ENCODE results near the gene COX8A. TPM values are rescaled to one million over a fixed set of nuclear protein-coding genes. Genes with fewer than 3 reads are reported as not detected.
"Not testable (repeated sequence)": the region's sequence is repeated elsewhere in the genome, so short reads cannot be mapped to it uniquely, and the experiment has no call there.

Gene COX8A
- total and polyA plus RNA-seq, 5 experiments from 2014 or later: 94.9 to 428 (median 319) TPM

- DNase-seq: no peak
- H3K4me3 Mint-ChIP-seq: no peak overlapping the region
Observed at GRCh38 chr11:63944987-63945386, 29.4 kb upstream of the COX8A start.

DNA sequence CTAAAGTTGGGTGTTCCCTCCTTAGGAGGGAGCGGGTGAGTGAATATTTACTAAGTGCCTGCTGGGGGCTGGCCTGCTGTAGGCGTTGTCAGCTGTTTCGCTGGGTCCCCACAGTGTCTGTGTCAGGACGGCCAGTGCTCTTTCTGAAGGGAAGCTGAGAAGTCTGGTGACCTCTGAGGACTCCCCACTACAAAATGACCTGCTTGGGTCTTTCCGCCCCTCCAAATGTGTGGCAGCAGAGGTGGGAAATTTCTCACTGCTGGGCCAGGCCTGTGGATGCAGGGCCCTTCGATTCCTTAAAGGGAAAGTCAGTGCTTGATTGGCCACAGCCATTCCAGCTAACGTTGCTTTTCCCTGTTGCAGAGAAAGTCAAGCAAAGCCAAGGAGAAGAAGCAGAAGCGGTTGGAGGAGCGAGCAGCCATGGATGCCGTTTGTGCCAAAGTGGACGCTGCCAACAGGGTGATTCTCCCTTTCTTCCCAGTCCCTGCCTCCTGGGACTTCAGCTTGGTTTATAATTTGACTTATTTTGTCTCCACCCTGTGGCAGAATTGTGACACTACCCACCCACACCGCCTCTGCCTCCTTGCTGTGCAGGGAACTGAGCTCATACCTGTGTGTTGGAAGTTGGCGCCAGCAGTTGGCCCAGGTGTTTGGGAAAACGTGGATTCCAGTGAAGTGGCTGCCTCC is 28.8 kb upstream of the COX8A start:
- peak overlapping the region in 1 of 10 donors; percentile 62 for H3K27ac Mint-ChIP-seq
- peaks cover 0 to 25% (median 0%) of the 10 kb centered on the region in 3 donors for H3K36me3 Mint-ChIP-seq
- H3K4me1 Mint-ChIP-seq: peaks cover 2 to 23% (median 13%) of the 10 kb centered on the region in 4 donors

More at GRCh38 chr11:63944987-63945386, 29.4 kb upstream of the COX8A start:
- Mint-ChIP-seq H3K9me3 (no peaks in the 10 kb centered on the region), H3K27ac (peak overlapping the region in 1 of 10 donors; percentile 54), H3K27me3 (no peaks in the 10 kb centered on the region), H3K36me3 (peaks cover 0 to 25% (median 0%) of the 10 kb centered on the region in 3 donors), H3K4me1 (peaks cover 4 to 28% (median 18%) of the 10 kb centered on the region in 4 donors)
- POLR2A ChIA-PET: interaction anchor here (0.7 to 3.4 kb wide), 3 partner anchors 12 to 107 kb away, joined by 3 to 26 read pairs (median 5); partner anchors contain the start of gene MARK2
- no peak for ATAC-seq

GRCh38 chr11:63951779-63952536 is 22.5 kb upstream of the COX8A start:
- H3K4me3 Mint-ChIP-seq: peak overlapping the region; percentile 24 to 82 (median 56)
- H3K4me1 Mint-ChIP-seq: peaks cover 17 to 45% (median 34%) of the 10 kb centered on the region in 4 donors
- H3K27ac Mint-ChIP-seq: peak overlapping the region; percentile 23 to 93 (median 84)
- peaks cover 0 to 31% (median 0%) of the 10 kb centered on the region in 3 donors for H3K36me3 Mint-ChIP-seq
- H3K27me3 Mint-ChIP-seq: no peaks in the 10 kb centered on the region
- ATAC-seq (peak; percentile 89 to 90), DNase-seq (peak in 6 of 10 donors; percentile 15 to 43 (median 31))
- no peaks in the 10 kb centered on the region for H3K9me3 Mint-ChIP-seq
- POLR2A ChIA-PET: interaction anchor here (1.2 to 2.4 kb wide), 4 partner anchors 8 to 36 kb away, joined by 4 to 10 read pairs (median 5); no protein-coding TSS in a partner anchor

More for the DNA sequence above, 28.8 kb upstream of the COX8A start:
- no peaks in the 10 kb centered on the region for H3K27me3 Mint-ChIP-seq
- ATAC-seq (peak; percentile 78 to 84), DNase-seq (peak; percentile 15 to 74 (median 47))
- POLR2A ChIA-PET: interaction anchor here (0.6 to 3.4 kb wide), 6 partner anchors 12 to 108 kb away, joined by 3 to 26 read pairs (median 4); partner anchors contain the start of genes COX8A and MARK2
- H3K4me3 Mint-ChIP-seq: no peak overlapping the region
- H3K9me3 Mint-ChIP-seq: no peaks in the 10 kb centered on the region

GRCh38 chr11:63952570-63952969 is 21.9 kb upstream of the COX8A start:
- POLR2A ChIA-PET: interaction anchor here (1.2 to 2.4 kb wide), 3 partner anchors 9 to 33 kb away, joined by 4 to 10 read pairs (median 6); no protein-coding TSS in a partner anchor
- peaks cover 0 to 25% (median 0%) of the 10 kb centered on the region in 3 donors for H3K36me3 Mint-ChIP-seq

DNA sequence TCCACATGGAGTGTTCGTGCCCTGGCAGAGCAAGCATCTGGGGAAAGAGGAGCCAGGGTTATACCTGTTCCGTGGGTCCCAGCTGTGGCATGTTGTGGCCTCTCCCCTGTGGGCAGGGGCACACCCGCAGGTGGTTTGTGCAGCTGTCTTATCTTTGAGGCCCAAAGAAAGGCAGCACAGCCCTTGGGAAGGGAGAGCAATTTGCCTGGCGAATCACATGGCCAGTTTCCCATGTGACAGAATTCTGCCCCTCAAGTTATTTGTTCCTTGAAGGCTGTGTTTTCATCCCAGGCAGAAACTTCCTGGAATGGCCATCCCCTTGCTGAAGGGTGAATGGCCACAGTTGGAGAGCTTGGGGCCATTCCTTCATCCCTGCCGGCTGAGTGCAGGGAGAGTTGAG is 16.4 kb upstream of the COX8A start:
- Mint-ChIP-seq H3K4me3 (no peak overlapping the region), H3K36me3 (peaks cover 0 to 13% (median 0%) of the 10 kb centered on the region in 3 donors), H3K4me1 (peaks cover 8 to 36% (median 25%) of the 10 kb centered on the region in 4 donors), H3K27me3 (no peaks in the 10 kb centered on the region), H3K27ac (peak overlapping the region in 2 of 10 donors; percentile 55 to 67), H3K9me3 (no peaks in the 10 kb centered on the region)
- no peak for DNase-seq
- no peak for ATAC-seq
- POLR2A ChIA-PET: no interaction called here

More at GRCh38 chr11:63952570-63952969, 21.9 kb upstream of the COX8A start:
- ATAC-seq (no peak), DNase-seq (no peak)
- no peaks in the 10 kb centered on the region for H3K27me3 Mint-ChIP-seq
- H3K4me1 Mint-ChIP-seq: peaks cover 17 to 45% (median 34%) of the 10 kb centered on the region in 4 donors
- peak overlapping the region; percentile 23 to 93 (median 80) for H3K27ac Mint-ChIP-seq
- peak overlapping the region in 7 of 10 donors; percentile 24 to 82 (median 47) for H3K4me3 Mint-ChIP-seq
- H3K9me3 Mint-ChIP-seq: no peaks in the 10 kb centered on the region

DNA sequence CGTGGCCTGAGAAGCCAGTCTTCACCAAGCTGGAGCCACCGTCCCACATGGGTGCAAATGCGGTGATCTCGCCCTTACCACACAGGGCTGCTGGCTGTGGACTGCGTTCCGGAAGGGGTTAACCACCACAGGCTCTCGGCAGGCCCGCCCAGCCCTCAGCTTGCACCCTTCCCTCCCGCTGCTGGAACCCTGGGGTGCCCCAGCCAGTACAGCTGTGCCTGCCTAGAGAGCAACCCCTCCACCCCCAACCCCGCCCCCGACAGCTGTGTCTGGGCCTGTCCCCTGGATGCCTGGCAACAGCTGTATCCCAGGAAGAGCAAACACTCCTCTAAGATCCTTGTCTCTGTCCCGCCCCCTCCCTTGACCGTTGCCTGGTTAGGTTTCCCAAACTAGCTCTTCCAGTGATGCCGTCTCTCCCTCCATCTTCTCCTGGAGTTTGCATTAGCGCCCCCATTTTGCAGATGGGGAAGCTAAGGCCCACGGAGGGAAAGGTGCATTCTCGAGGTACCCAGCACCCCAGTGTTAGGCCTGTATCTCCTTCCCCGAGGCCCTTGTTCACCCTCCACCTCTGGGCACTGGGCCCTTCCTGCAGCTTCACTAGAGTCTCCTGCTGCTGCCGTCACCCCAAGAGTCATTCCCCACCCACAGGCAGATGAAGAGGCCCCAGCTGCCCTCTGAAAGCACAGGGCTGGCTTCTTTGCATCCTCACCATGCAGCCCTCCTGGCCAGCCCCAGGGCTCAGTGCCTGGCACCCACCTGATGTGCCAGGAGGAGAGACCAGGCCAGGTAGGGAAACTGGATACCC is 12.6 kb upstream of the COX8A start:
- ATAC-seq: peak; percentile 42 to 46
- DNase-seq: peak in 1 of 10 donors; percentile 33
- Mint-ChIP-seq H3K27ac (peak overlapping the region in 5 of 10 donors; percentile 36 to 84 (median 72)), H3K36me3 (no peaks in the 10 kb centered on the region), H3K9me3 (no peaks in the 10 kb centered on the region), H3K4me1 (peaks cover 5 to 17% (median 14%) of the 10 kb centered on the region in 4 donors), H3K4me3 (peak overlapping the region in 6 of 10 donors; percentile 25 to 75 (median 52)), H3K27me3 (no peaks in the 10 kb centered on the region)
- POLR2A ChIA-PET: interaction anchor here (2.3 kb wide), 1 partner anchor 10 kb away, joined by 10 read pairs; no protein-coding TSS in a partner anchor

DNA sequence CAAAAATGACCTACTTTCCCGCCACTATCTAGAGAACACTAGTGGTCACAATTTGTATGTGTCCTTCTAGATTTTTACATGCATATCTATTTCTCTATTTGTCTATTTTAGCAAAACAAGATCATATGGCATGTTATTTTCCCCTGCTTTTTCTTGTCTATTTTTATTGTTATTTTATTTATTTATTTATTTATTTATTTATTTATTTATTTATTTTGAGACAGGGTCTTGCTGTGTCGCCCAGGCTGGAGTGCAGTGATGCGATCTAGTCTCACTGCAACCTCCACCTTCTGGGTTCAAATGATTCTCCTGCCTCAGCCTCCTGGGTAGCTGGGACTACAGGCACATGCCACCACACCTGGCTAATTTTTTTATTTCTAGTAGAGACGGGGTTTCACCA is 10.5 kb upstream of the COX8A start:
- H3K9me3 Mint-ChIP-seq, POLR2A ChIA-PET, ATAC-seq, H3K27ac Mint-ChIP-seq, H3K27me3 Mint-ChIP-seq, DNase-seq, H3K36me3 Mint-ChIP-seq, H3K4me3 Mint-ChIP-seq: not testable (repeated sequence)
- H3K4me1 Mint-ChIP-seq: peaks cover 5 to 17% (median 14%) of the 10 kb centered on the region in 4 donors

GRCh38 chr11:63966444-63966843 is 8.0 kb upstream of the COX8A start:
- Mint-ChIP-seq H3K27ac (no peak overlapping the region), H3K9me3 (no peaks in the 10 kb centered on the region), H3K27me3 (peaks cover 0 to 2% (median 0%) of the 10 kb centered on the region in 5 donors), H3K36me3 (no peaks in the 10 kb centered on the region), H3K4me3 (no peak overlapping the region), H3K4me1 (peaks cover 5 to 8% (median 7%) of the 10 kb centered on the region in 4 donors)
- no peak for DNase-seq
- no peak for ATAC-seq
- POLR2A ChIA-PET: no interaction called here

DNA sequence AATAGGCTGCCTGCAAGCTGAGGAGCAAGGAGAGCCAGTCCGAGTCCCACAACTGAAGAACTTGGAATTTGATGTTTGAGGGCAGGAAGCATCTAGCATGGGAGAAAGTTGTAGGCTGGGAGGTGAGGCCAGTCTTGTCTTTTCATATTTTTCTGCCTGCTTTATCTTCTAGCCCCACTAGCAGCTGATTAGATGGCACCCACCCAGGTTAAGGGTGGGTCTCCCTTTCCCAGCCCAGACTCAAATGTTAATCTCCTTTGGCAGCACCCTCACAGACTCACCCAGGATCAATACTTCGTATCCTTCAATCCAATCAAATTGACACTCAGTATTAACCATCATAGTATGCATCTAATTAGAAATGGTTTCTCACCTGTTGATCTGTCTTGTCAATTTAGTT is 5.0 kb upstream of the COX8A start:
- ATAC-seq (no peak), DNase-seq (no peak)
- Mint-ChIP-seq H3K9me3 (no peaks in the 10 kb centered on the region), H3K4me1 (peaks cover 5 to 11% (median 7%) of the 10 kb centered on the region in 4 donors), H3K27ac (no peak overlapping the region), H3K27me3 (peaks cover 0 to 2% (median 0%) of the 10 kb centered on the region in 5 donors), H3K4me3 (no peak overlapping the region), H3K36me3 (peaks cover 0 to 1% (median 0%) of the 10 kb centered on the region in 3 donors)
- POLR2A ChIA-PET: no interaction called here

- POLR2A ChIA-PET: interaction anchor here (0.8 kb wide), 1 partner anchor 18 kb away, joined by 3 read pairs; no protein-coding TSS in a partner anchor
- ATAC-seq: no peak
- Mint-ChIP-seq H3K36me3 (peaks cover 0 to 3% (median 0%) of the 10 kb centered on the region in 3 donors), H3K4me1 (peaks cover 7 to 20% (median 15%) of the 10 kb centered on the region in 4 donors), H3K27ac (peak overlapping the region in 1 of 10 donors; percentile 52), H3K4me3 (no peak overlapping the region), H3K27me3 (peaks cover 0 to 2% (median 0%) of the 10 kb centered on the region in 5 donors), H3K9me3 (no peaks in the 10 kb centered on the region)
- no peak for DNase-seq
Observed at GRCh38 chr11:63970902-63971301, 3.5 kb upstream of the COX8A start.

GRCh38 chr11:63973912-63974258 is 535 bp upstream of the COX8A start:
- Mint-ChIP-seq H3K4me3 (peak overlapping the region; percentile 98 to 100 (median 99)), H3K27ac (peak overlapping the region; percentile 94 to 100 (median 99)), H3K4me1 (peaks cover 17 to 37% (median 28%) of the 10 kb centered on the region in 4 donors)
- DNase-seq, ATAC-seq, H3K9me3 Mint-ChIP-seq, H3K27me3 Mint-ChIP-seq, H3K36me3 Mint-ChIP-seq: not testable (repeated sequence)
- POLR2A ChIA-PET: interaction anchor here (0.6 to 1.7 kb wide), 6 partner anchors 12 to 1142 kb away, joined by 3 to 15 read pairs (median 4); partner anchors contain the start of genes NAA40, OTUB1, PPP1R14B and STX5
